ENCODE measurements around the gene RHBDD2. TPM values are rescaled to one million over a fixed set of nuclear protein-coding genes. Genes with fewer than 3 reads are reported as not detected.

RHBDD2 gene
- total RNA-seq, 2 experiments from 2014 or later: 199 to 208 TPM

GRCh38 chr7:75931680-75932079 is 52.8 kb downstream of the RHBDD2 start:
- ChIA-PET POLR2A (no interaction called here), CTCF (no interaction called here)
- H3K9me3 Mint-ChIP-seq: no peaks in the 10 kb centered on the region
- H3K36me3 Mint-ChIP-seq (ENCODE audit: low read depth): peaks cover 10% of the 10 kb centered on the region
- Histone ChIP-seq H3K27me3 (ENCODE audit: control insufficient read depth in 1 of 2, insufficient read depth in 2 of 2, low read length in 2 of 2) (no peaks in the 10 kb centered on the region), H3K27ac (ENCODE audit: low read depth in 1 of 2, low read length in 2 of 2) (no peak overlapping the region), H3K9me3 (ENCODE audit: control insufficient read depth in 1 of 2, insufficient read depth in 1 of 2, low read length in 2 of 2) (peaks cover 0 to 11% of the 10 kb centered on the region in 2 experiments), H3K36me3 (ENCODE audit: insufficient read depth, low read length) (peaks cover 5% of the 10 kb centered on the region), H3K4me3 (ENCODE audit: low read length) (no peak overlapping the region), H3K4me1 (ENCODE audit: insufficient read depth, low read length) (peaks cover 12% of the 10 kb centered on the region)
- no peaks in the 10 kb centered on the region for H3K27me3 Mint-ChIP-seq
- H3K4me1 Mint-ChIP-seq (ENCODE audit: low read depth): peaks cover 25% of the 10 kb centered on the region
- H3K27ac Mint-ChIP-seq: no peak overlapping the region
- intact Hi-C loops (cut with DNase I, micrococcal nuclease): no loop called here
- DNase-seq: no peak
- TF ChIP-seq, protein P1, sequence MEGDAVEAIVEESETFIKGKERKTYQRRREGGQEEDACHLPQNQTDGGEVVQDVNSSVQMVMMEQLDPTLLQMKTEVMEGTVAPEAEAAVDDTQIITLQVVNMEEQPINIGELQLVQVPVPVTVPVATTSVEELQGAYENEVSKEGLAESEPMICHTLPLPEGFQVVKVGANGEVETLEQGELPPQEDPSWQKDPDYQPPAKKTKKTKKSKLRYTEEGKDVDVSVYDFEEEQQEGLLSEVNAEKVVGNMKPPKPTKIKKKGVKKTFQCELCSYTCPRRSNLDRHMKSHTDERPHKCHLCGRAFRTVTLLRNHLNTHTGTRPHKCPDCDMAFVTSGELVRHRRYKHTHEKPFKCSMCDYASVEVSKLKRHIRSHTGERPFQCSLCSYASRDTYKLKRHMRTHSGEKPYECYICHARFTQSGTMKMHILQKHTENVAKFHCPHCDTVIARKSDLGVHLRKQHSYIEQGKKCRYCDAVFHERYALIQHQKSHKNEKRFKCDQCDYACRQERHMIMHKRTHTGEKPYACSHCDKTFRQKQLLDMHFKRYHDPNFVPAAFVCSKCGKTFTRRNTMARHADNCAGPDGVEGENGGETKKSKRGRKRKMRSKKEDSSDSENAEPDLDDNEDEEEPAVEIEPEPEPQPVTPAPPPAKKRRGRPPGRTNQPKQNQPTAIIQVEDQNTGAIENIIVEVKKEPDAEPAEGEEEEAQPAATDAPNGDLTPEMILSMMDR (IDR thresholded peaks at IDR 0.05): no peak
- no peak overlapping the region for H3K4me3 Mint-ChIP-seq
- no peak for ATAC-seq (ENCODE audit: poor library complexity)

- no peak overlapping the region for H3K27ac Mint-ChIP-seq
- peaks cover 10% of the 10 kb centered on the region for H3K36me3 Mint-ChIP-seq (ENCODE audit: low read depth)
- ChIA-PET CTCF (no interaction called here), POLR2A (no interaction called here)
- no peaks in the 10 kb centered on the region for H3K27me3 ChIP-seq (ENCODE audit: control insufficient read depth in 1 of 2, insufficient read depth in 2 of 2, low read length in 2 of 2)
- H3K4me3 ChIP-seq (ENCODE audit: low read length): no peak overlapping the region
- no peaks in the 10 kb centered on the region for H3K4me1 Mint-ChIP-seq (ENCODE audit: low read depth)
- H3K27ac ChIP-seq (ENCODE audit: low read depth in 1 of 2, low read length in 2 of 2): no peak overlapping the region
- ATAC-seq (ENCODE audit: poor library complexity) (no peak), DNase-seq (peak in 2 of 14 experiments; percentile 30 to 39)
- H3K4me3 Mint-ChIP-seq: no peak overlapping the region
- TF ChIP-seq, protein P1 (IDR thresholded peaks at IDR 0.05): no peak
- intact Hi-C loops (cut with DNase I, micrococcal nuclease): no loop called here
- H3K4me1 ChIP-seq (ENCODE audit: insufficient read depth, low read length): no peaks in the 10 kb centered on the region
- no peaks in the 10 kb centered on the region for H3K27me3 Mint-ChIP-seq
- peaks cover 0 to 11% of the 10 kb centered on the region in 2 experiments for H3K9me3 ChIP-seq (ENCODE audit: control insufficient read depth in 1 of 2, insufficient read depth in 1 of 2, low read length in 2 of 2)
- H3K9me3 Mint-ChIP-seq: no peaks in the 10 kb centered on the region
- H3K36me3 ChIP-seq (ENCODE audit: insufficient read depth, low read length): peaks cover 5% of the 10 kb centered on the region
Measured at GRCh38 chr7:75937958-75938786, 59.3 kb downstream of the RHBDD2 start.

Small RNAs within 50 kb of the gene (microRNA-seq; reads per million reads assigned to microRNA genes)
- 0.81 reads per million for gene MIR4651 (ENCODE audit: borderline microRNAs expressed, borderline replicate concordance)

Other genes with a start within 250 kb of the RHBDD2 start
- gene HIP1, start 140.1 kb upstream of the RHBDD2 start, total RNA-seq: 1 to 10 TPM; 1.5 to 1.7 TPM
- gene CCL26, start 106.8 kb upstream of the RHBDD2 start, total RNA-seq: not detected
- gene CCL24, start 65.2 kb upstream of the RHBDD2 start, total RNA-seq: not detected
- 10 to 100 TPM; 44.2 to 54.8 TPM for gene POR, start 36.1 kb downstream of the RHBDD2 start, total RNA-seq
- gene TMEM120A, start 115.6 kb downstream of the RHBDD2 start, total RNA-seq: 10 to 100 TPM in 1 of 2 experiments, 1 to 10 TPM in 1; 10.0 to 10.8 TPM
- gene STYXL1, start 169.0 kb downstream of the RHBDD2 start, total RNA-seq: 1 to 10 TPM; 8.4 to 8.5 TPM
- 10 to 100 TPM; 66.4 to 68.3 TPM for gene MDH2, start 169.1 kb downstream of the RHBDD2 start, total RNA-seq

All from CD4-positive, alpha-beta T cell (primary cell).